Endothelial cell of umbilical vein (primary cell): Measurements from ENCODE around the gene GALNT1. TPM values are rescaled to one million over a fixed set of nuclear protein-coding genes. Genes with fewer than 3 reads are reported as not detected.

Experiments used
- BruUV-seq: library from RNA; stranded (reverse); fragments of 400-500 nt; replicated peaks from 2 replicates; lab custom pipeline; 2021; lab: Mats Ljungman, UMichigan
- CTCF ChIA-PET: fragments of 300-600, 350-600 bp; sonication (Branson Sonifier 250); formaldehyde crosslinking; loops from one replicate; lab custom pipeline; 2021; ENCODE audit warnings: antibody characterized with exemption, inconsistent platforms; lab: Charles Lee
- POLR2A ChIA-PET: fragments of 300-600, 350-600 bp; sonication (Branson Sonifier 250); formaldehyde crosslinking; loops from one replicate; lab custom pipeline; 2021; ENCODE audit warnings: antibody characterized with exemption, inconsistent platforms; lab: Charles Lee
- DNase-seq: peaks from one replicate; pipeline ENCODE4 v3.0.0-alpha.2; 2011; ENCODE audit warnings: low read depth, low spot score
- FAIRE-seq: peaks from 2 replicates; lab custom pipeline; 2011; peaks lifted over from hg19 to GRCh38; lab: Jason Lieb, UNC
- H2AFZ ChIP-seq: 2 replicates; pipeline ENCODE4 v1.6.0; 2012; ENCODE audit warnings: low read depth, low read length, control low read depth, inconsistent platforms
- H3K27ac ChIP-seq: 2 replicates; pipeline ENCODE4 v1.5.1; 2011; ENCODE audit warnings: low read depth, mild to moderate bottlenecking, control low read depth, low read length, moderate library complexity; ENCODE audit not compliant: insufficient read depth
- H3K27me3 ChIP-seq, 2 experiments: 2 replicates each; pipeline versions ENCODE4 v1.6.0 to v1.6.1; 2011; ENCODE audit warnings: low read length in 2 of 2, mixed read lengths in 1 of 2; ENCODE audit not compliant: control insufficient read depth in 2 of 2, insufficient read depth in 2 of 2
- H3K36me3 ChIP-seq, 2 experiments: 2 replicates in 1 of 2; 3 replicates in 1 of 2; pipeline ENCODE4 v1.5.1; 2011; ENCODE audit warnings: low read length in 2 of 2, mild to moderate bottlenecking in 1 of 2, moderate library complexity in 1 of 2; ENCODE audit not compliant: control insufficient read depth in 2 of 2, insufficient read depth in 2 of 2; ENCODE audit errors: extremely low read depth in 1 of 2
- H3K4me1 ChIP-seq: 3 replicates; pipeline ENCODE4 v1.5.1; 2011; ENCODE audit warnings: mild to moderate bottlenecking, low read length; ENCODE audit not compliant: control insufficient read depth, insufficient read depth; ENCODE audit errors: extremely low read depth
- H3K4me2 ChIP-seq: 2 replicates; pipeline ENCODE4 v1.6.1; 2011; ENCODE audit warnings: low read length, control low read depth, mixed read lengths; ENCODE audit not compliant: insufficient read depth
- H3K4me3 ChIP-seq, 3 experiments: fragments of 200-600 bp in 1 of 3; sonication (generic), shearing (Covaris generic) in 1 of 3; replicated peaks in 1 of 3; 2 replicates each; pipeline ENCODE4 v1.5.1; 2011 to 2016; ENCODE audit warnings: control low read depth in 3 of 3, low read length in 3 of 3, mild to moderate bottlenecking in 2 of 3, inconsistent platforms in 1 of 3, low read depth in 1 of 3, moderate library complexity in 1 of 3; ENCODE audit not compliant: insufficient read depth in 1 of 3
- H3K79me2 ChIP-seq: 2 replicates; pipeline ENCODE4 v1.6.0; 2012; ENCODE audit warnings: low read length, inconsistent platforms; ENCODE audit not compliant: control insufficient read depth, insufficient read depth
- H3K9ac ChIP-seq: replicated peaks from 2 replicates; pipeline ENCODE3; 2011; ENCODE audit warnings: low read length, control low read depth; ENCODE audit not compliant: insufficient read depth; ENCODE audit errors: extremely low read depth
- H3K9me1 ChIP-seq: replicated peaks from 3 replicates; pipeline ENCODE4 v1.6.0; 2011; ENCODE audit warnings: mild to moderate bottlenecking, low read length; ENCODE audit not compliant: control insufficient read depth, insufficient read depth; ENCODE audit errors: extremely low read depth
- H3K9me3 ChIP-seq: replicated peaks from 2 replicates; pipeline ENCODE4 v1.5.1; 2012; ENCODE audit warnings: low read length, inconsistent platforms; ENCODE audit not compliant: control insufficient read depth, insufficient read depth
- H4K20me1 ChIP-seq: replicated peaks from 2 replicates; pipeline ENCODE3; 2011; ENCODE audit warnings: mild to moderate bottlenecking, low read length; ENCODE audit not compliant: control insufficient read depth, insufficient read depth; ENCODE audit errors: extremely low read depth
- EZH2 ChIP-seq: IDR thresholded peaks from 2 replicates; pipeline ENCODE4 v1.6.1; 2012; ENCODE audit warnings: borderline replicate concordance, low read depth, mild to moderate bottlenecking, moderate library complexity, low read length, inconsistent platforms; ENCODE audit not compliant: severe bottlenecking
- FOS ChIP-seq: IDR thresholded peaks from 2 replicates; pipeline ENCODE4 v1.6.1; 2011; ENCODE audit warnings: mild to moderate bottlenecking, low read length, moderate library complexity, borderline replicate concordance; ENCODE audit not compliant: insufficient read depth
- GATA2 ChIP-seq: IDR thresholded peaks from 2 replicates; pipeline ENCODE4 v1.7.0; 2011; ENCODE audit warnings: low read depth, mild to moderate bottlenecking, moderate library complexity, mixed read lengths, low read length; ENCODE audit not compliant: insufficient read length, insufficient read depth
- JUN ChIP-seq: IDR thresholded peaks from 2 replicates; pipeline ENCODE4 v1.6.1; 2011; ENCODE audit warnings: borderline replicate concordance, low read depth; ENCODE audit not compliant: insufficient read length, insufficient read depth
- MYC ChIP-seq: IDR thresholded peaks from one replicate; pipeline ENCODE4 v1.6.1; 2011; ENCODE audit warnings: mild to moderate bottlenecking, low read depth, low read length
- POLR2A ChIP-seq: IDR thresholded peaks from 2 replicates; pipeline ENCODE4 v1.6.1; 2012; ENCODE audit warnings: low read depth, mild to moderate bottlenecking, control low read depth, low read length
- POLR2AphosphoS5 ChIP-seq: IDR thresholded peaks from 2 replicates; pipeline ENCODE4 v1.6.1; 2012; ENCODE audit warnings: low read depth, mild to moderate bottlenecking, control low read depth, low read length, moderate library complexity; ENCODE audit not compliant: insufficient read depth
- dilution Hi-C: fragments of 300-500 bp; cut with MboI; formaldehyde crosslinking; loops from one replicate; pipeline ENCODE4 v1.15.0; 2019; ENCODE audit warnings: low sequenced_read_pairs; ENCODE audit not compliant: extremely low pct_ligation_motif_present
- intact Hi-C: fragments of 100-400 bp; cut with micrococcal nuclease; formaldehyde crosslinking; loops from one replicate; pipeline ENCODE4 v1.10.0; 2022
- polyA plus RNA-seq, 4 experiments: library from polyadenylated mRNA; depleted of rRNA in 3 of 4; stranded (reverse) in 3 of 4; unstranded in 1 of 4; fragments of >200 nt; gene quantifications; 2 replicates each; pipeline versions ENCODE4 v1.2.1 to v1.2.3, GENCODE V29; 2011 to 2012; ENCODE audit warnings: missing spikeins in 1 of 4
- total RNA-seq: library from RNA; stranded (reverse); gene quantifications from 2 replicates; pipeline ENCODE4 v1.2.3, GENCODE V29; 2021
- TF ChIP-seq, protein P1 (sequence below): IDR thresholded peaks from 2 replicates; pipeline ENCODE4 v1.6.1; 2011; ENCODE audit not compliant: insufficient read depth, insufficient read length
- TF ChIP-seq, protein P2 (sequence below), 2 donors: IDR thresholded peaks; 1 replicate in 1 of 2; 2 replicates in 1 of 2; pipeline ENCODE4 v1.5.1; 2011; ENCODE audit warnings: low read length in 2 of 2, mild to moderate bottlenecking in 2 of 2, moderate library complexity in 2 of 2, control low read depth in 1 of 2, inconsistent platforms in 1 of 2, low read depth in 1 of 2; ENCODE audit not compliant: insufficient read depth in 1 of 2; ENCODE audit errors: extremely low read depth in 1 of 2

GALNT1 gene
- total and polyA plus RNA-seq, 2 donors (not counting 3 experiments of a cell fraction or from before 2014, with no cell fraction given) = 89.9 to 360 TPM

DNA sequence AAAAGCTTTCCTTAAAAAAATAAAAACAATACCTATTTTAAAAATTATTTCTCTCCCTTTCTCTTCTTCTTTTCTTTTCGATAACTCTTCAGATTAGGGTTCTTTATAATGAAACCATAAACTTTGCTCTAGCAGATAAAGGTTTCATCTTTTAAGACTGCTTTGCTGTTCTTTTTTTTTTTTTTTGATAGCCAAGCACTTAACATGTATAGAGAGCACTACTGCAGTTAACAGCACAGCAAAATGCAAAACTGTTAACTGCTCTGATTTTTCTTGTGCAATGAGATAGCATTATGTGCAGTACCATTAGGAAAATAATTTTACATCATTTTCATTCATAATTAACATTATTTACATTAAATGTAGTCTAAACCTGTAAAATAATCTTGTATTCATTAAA is 36.3 kb downstream of the GALNT1 start:
- peak overlapping the region; percentile 80 for H3K4me2 ChIP-seq
- no TSS peak for BruUV-seq
- no peaks in the 10 kb centered on the region for H3K36me3 ChIP-seq
- dilution Hi-C loops (no loop called here), intact Hi-C loops (loop anchor here (1.0 to 10.0 kb wide), 6 partner anchors 12 to 543 kb away; no protein-coding TSS in a partner anchor)
- H3K9me3 ChIP-seq = no peaks in the 10 kb centered on the region
- TF ChIP-seq JUN (no peak), FOS (no peak), POLR2AphosphoS5 (no peak), MYC (no peak), GATA2 (no peak), EZH2 (no peak), POLR2A (no peak)
- TF ChIP-seq, protein P1, sequence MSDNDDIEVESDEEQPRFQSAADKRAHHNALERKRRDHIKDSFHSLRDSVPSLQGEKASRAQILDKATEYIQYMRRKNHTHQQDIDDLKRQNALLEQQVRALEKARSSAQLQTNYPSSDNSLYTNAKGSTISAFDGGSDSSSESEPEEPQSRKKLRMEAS = no peak
- H3K9ac ChIP-seq = peak overlapping the region; percentile 86
- peaks cover 84% of the 10 kb centered on the region for H3K4me1 ChIP-seq
- POLR2A ChIA-PET = no interaction called here
- H3K4me3 ChIP-seq = no peak overlapping the region
- CTCF ChIA-PET = interaction anchor here (1.5 to 1.6 kb wide), 2 partner anchors 35 to 231 kb away, joined by 3 read pairs; no protein-coding TSS in a partner anchor
- H4K20me1 ChIP-seq = no peaks in the 10 kb centered on the region
- DNase-seq = no peak
- FAIRE-seq = no peak
- peaks cover 93% of the 10 kb centered on the region for H3K79me2 ChIP-seq
- H3K9me1 ChIP-seq = no peaks in the 10 kb centered on the region
- no peak overlapping the region for H2AFZ ChIP-seq
- peak overlapping the region; percentile 98 for H3K27ac ChIP-seq
- H3K27me3 ChIP-seq = no peaks in the 10 kb centered on the region

DNA sequence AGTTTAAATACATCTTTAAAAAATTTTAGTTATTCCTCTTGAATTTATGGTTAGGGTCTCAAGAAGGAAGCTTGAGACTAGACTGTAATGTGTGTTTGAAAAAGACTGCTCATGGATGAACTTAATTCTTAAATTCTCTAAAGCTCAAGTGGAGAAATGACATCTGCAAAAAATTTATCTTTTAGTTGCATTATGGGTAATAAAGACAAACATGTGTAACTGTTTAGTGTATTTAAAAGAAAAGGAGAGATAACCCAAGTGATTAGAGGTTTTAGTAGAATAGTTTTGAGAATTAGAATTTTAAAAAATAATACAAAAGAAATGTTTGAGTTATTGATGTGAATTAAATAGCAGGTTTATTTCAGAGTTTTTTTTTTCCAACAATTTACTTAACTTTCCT is 36.7 kb downstream of the GALNT1 start:
- Histone ChIP-seq H3K9ac (no peak overlapping the region), H3K9me1 (no peaks in the 10 kb centered on the region), H3K4me1 (peaks cover 86% of the 10 kb centered on the region), H2AFZ (no peak overlapping the region), H3K36me3 (no peaks in the 10 kb centered on the region), H3K27ac (peak overlapping the region; percentile 98), H3K4me3 (no peak overlapping the region), H3K4me2 (peak overlapping the region; percentile 80), H3K9me3 (no peaks in the 10 kb centered on the region), H4K20me1 (no peaks in the 10 kb centered on the region), H3K27me3 (no peaks in the 10 kb centered on the region), H3K79me2 (peaks cover 93% of the 10 kb centered on the region)
- FAIRE-seq (no peak), DNase-seq (no peak)
- POLR2A ChIA-PET = no interaction called here
- intact Hi-C loops = loop anchor here (10.0 kb wide), 1 partner anchor 543 kb away; no protein-coding TSS in a partner anchor
- TF ChIP-seq, protein P1 = no peak
- TF ChIP-seq POLR2AphosphoS5 (no peak), FOS (no peak), GATA2 (no peak), MYC (no peak), EZH2 (no peak), POLR2A (no peak), JUN (no peak)
- TF ChIP-seq, protein P2, sequence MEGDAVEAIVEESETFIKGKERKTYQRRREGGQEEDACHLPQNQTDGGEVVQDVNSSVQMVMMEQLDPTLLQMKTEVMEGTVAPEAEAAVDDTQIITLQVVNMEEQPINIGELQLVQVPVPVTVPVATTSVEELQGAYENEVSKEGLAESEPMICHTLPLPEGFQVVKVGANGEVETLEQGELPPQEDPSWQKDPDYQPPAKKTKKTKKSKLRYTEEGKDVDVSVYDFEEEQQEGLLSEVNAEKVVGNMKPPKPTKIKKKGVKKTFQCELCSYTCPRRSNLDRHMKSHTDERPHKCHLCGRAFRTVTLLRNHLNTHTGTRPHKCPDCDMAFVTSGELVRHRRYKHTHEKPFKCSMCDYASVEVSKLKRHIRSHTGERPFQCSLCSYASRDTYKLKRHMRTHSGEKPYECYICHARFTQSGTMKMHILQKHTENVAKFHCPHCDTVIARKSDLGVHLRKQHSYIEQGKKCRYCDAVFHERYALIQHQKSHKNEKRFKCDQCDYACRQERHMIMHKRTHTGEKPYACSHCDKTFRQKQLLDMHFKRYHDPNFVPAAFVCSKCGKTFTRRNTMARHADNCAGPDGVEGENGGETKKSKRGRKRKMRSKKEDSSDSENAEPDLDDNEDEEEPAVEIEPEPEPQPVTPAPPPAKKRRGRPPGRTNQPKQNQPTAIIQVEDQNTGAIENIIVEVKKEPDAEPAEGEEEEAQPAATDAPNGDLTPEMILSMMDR (IDR thresholded peaks at IDR 0.05; ENCODE audit: extremely low read depth in 1 of 2, insufficient read depth in 1 of 2, low read depth in 1 of 2, low read length in 2 of 2) = no peak
- dilution Hi-C loops = no loop called here
- CTCF ChIA-PET = interaction anchor here (0.8 to 1.6 kb wide), 2 partner anchors 10 to 232 kb away, joined by 3 read pairs; no protein-coding TSS in a partner anchor
- BruUV-seq = no TSS peak
